DOHH2 (cell line): Measurements from ENCODE around the gene PAPPA.

Source experiments
- H3F3A ChIP-seq: fragments of 200-600 bp; sonication (generic), shearing (Covaris generic); 2 replicates; pipeline ENCODE4 v1.6.0; 2016; ENCODE audit warnings: antibody characterized with exemption, mild to moderate bottlenecking; ENCODE audit not compliant: control insufficient read depth, insufficient read depth
- H3K27ac ChIP-seq: fragments of 200-600 bp; sonication (generic); 2 replicates; pipeline ENCODE4 v1.5.1; 2014; ENCODE audit warnings: low read depth, mild to moderate bottlenecking, low read length, moderate library complexity
- H3K27me3 ChIP-seq: fragments of 200-600 bp; sonication (generic); 2 replicates; pipeline ENCODE4 v1.6.1; 2014; ENCODE audit warnings: mild to moderate bottlenecking, low read length, mixed read lengths; ENCODE audit not compliant: control insufficient read depth
- H3K36me3 ChIP-seq: fragments of 200-600 bp; sonication (generic); 2 replicates; pipeline ENCODE4 v1.6.1; 2014; ENCODE audit warnings: mild to moderate bottlenecking, low read length, moderate library complexity, mixed read lengths; ENCODE audit not compliant: control insufficient read depth
- H3K4me1 ChIP-seq: fragments of 200-600 bp; sonication (generic); 2 replicates; pipeline ENCODE4 v1.6.1; 2014; ENCODE audit warnings: mild to moderate bottlenecking, low read length, mixed read lengths; ENCODE audit not compliant: control insufficient read depth
- H3K4me2 ChIP-seq: fragments of 200-600 bp; sonication (generic); 2 replicates; pipeline ENCODE4 v1.6.0; 2014; ENCODE audit warnings: mild to moderate bottlenecking, low read length, moderate library complexity
- H3K4me3 ChIP-seq: fragments of 200-600 bp; sonication (generic); 2 replicates; pipeline ENCODE4 v1.5.1; 2014; ENCODE audit warnings: mild to moderate bottlenecking, low read length, mixed read lengths
- H3K79me2 ChIP-seq: fragments of 200-600 bp; sonication (generic); 2 replicates; pipeline ENCODE4 v1.6.1; 2014; ENCODE audit warnings: mild to moderate bottlenecking, low read length, mixed read lengths; ENCODE audit not compliant: control insufficient read depth
- H3K9me2 ChIP-seq: fragments of 200-600 bp; sonication (generic); replicated peaks from 2 replicates; pipeline ENCODE4 v1.6.1; 2014; ENCODE audit warnings: mild to moderate bottlenecking, low read length, mixed read lengths; ENCODE audit not compliant: control insufficient read depth
- H3K9me3 ChIP-seq: fragments of 200-600 bp; sonication (generic); 2 replicates; pipeline ENCODE4 v1.6.1; 2014; ENCODE audit warnings: antibody characterized with exemption, low read length, mixed read lengths; ENCODE audit not compliant: control insufficient read depth, insufficient read depth
- H4K20me1 ChIP-seq: fragments of 200-600 bp; sonication (generic); 2 replicates; pipeline ENCODE4 v1.6.0; 2014; ENCODE audit warnings: low read depth, mild to moderate bottlenecking, antibody characterized with exemption, low read length, moderate library complexity; ENCODE audit not compliant: control insufficient read depth, insufficient read depth
- CTCF ChIP-seq: fragments of 200-600 bp; sonication (generic); IDR thresholded peaks from one replicate; pipeline ENCODE4 v1.5.1; 2014; ENCODE audit warnings: antibody characterized with exemption, mild to moderate bottlenecking, low read depth, low read length; ENCODE audit not compliant: poor library complexity, severe bottlenecking
- EZH2phosphoT487 ChIP-seq: fragments of 200-600 bp; sonication (generic); IDR thresholded peaks from 2 replicates; pipeline ENCODE4 v1.6.1; 2017; ENCODE audit warnings: borderline replicate concordance, mild to moderate bottlenecking, antibody characterized with exemption, low read length, moderate library complexity, mixed read lengths

The PAPPA gene

GRCh38 chr9:116160676-116161571 is 7.3 kb downstream of the PAPPA start:
- H4K20me1 ChIP-seq: no peaks in the 10 kb centered on the region
- H3K36me3 ChIP-seq: no peaks in the 10 kb centered on the region
- H3K27me3 ChIP-seq: peaks cover 29% of the 10 kb centered on the region
- no peaks in the 10 kb centered on the region for H3K4me1 ChIP-seq
- no peak overlapping the region for H3K27ac ChIP-seq
- no peaks in the 10 kb centered on the region for H3K79me2 ChIP-seq
- no peaks in the 10 kb centered on the region for H3K9me2 ChIP-seq
- no peak overlapping the region for H3K4me2 ChIP-seq
- no peaks in the 10 kb centered on the region for H3F3A ChIP-seq
- H3K4me3 ChIP-seq: no peak overlapping the region
- TF ChIP-seq EZH2phosphoT487: no peak
- no peak for TF ChIP-seq CTCF
- H3K9me3 ChIP-seq: no peaks in the 10 kb centered on the region

GRCh38 chr9:116162241-116162781 is 8.7 kb downstream of the PAPPA start:
- H3K4me2 ChIP-seq: no peak overlapping the region
- no peak overlapping the region for H3K27ac ChIP-seq
- peaks cover 21% of the 10 kb centered on the region for H3K27me3 ChIP-seq
- H3K4me1 ChIP-seq: no peaks in the 10 kb centered on the region
- H3K79me2 ChIP-seq: no peaks in the 10 kb centered on the region
- H3K9me3 ChIP-seq: no peaks in the 10 kb centered on the region
- no peak overlapping the region for H3K4me3 ChIP-seq
- H4K20me1 ChIP-seq: no peaks in the 10 kb centered on the region
- no peak for TF ChIP-seq CTCF
- H3K36me3 ChIP-seq: no peaks in the 10 kb centered on the region
- no peaks in the 10 kb centered on the region for H3K9me2 ChIP-seq
- no peaks in the 10 kb centered on the region for H3F3A ChIP-seq

- no peaks in the 10 kb centered on the region for H3K4me1 ChIP-seq
- H4K20me1 ChIP-seq: no peaks in the 10 kb centered on the region
- H3K27me3 ChIP-seq: peaks cover 17% of the 10 kb centered on the region
- no peaks in the 10 kb centered on the region for H3K9me2 ChIP-seq
- H3K4me3 ChIP-seq: no peak overlapping the region
- H3K27ac ChIP-seq: no peak overlapping the region
- H3K9me3 ChIP-seq: no peaks in the 10 kb centered on the region
- no peak overlapping the region for H3K4me2 ChIP-seq
- H3K79me2 ChIP-seq: no peaks in the 10 kb centered on the region
- no peaks in the 10 kb centered on the region for H3F3A ChIP-seq
- TF ChIP-seq EZH2phosphoT487 (no peak), CTCF (peak; percentile 52)
- no peaks in the 10 kb centered on the region for H3K36me3 ChIP-seq
These were observed 9.9 kb downstream of the PAPPA start for GRCh38 chr9:116163293-116164055.
